Epithelial cell of proximal tubule (primary cell): ENCODE measurements around the gene SUSD2. TPM values are rescaled to one million over a fixed set of nuclear protein-coding genes. Genes with fewer than 3 reads are reported as not detected.
"Not testable (repeated sequence)": the region's sequence is repeated elsewhere in the genome, so short reads cannot be mapped to it uniquely, and the experiment has no call there.

ENCODE experiments used
- DNase-seq: peaks from one replicate; pipeline ENCODE4 v3.0.0-alpha.2; 2011; ENCODE audit warnings: low read depth
- H3K4me3 ChIP-seq: 2 replicates; pipeline ENCODE4 v1.5.1; 2011; ENCODE audit warnings: low read depth, mild to moderate bottlenecking, low read length
- CTCF ChIP-seq: conservative IDR thresholded peaks from 2 replicates; pipeline ENCODE4 v1.5.1; 2012; ENCODE audit warnings: low read depth, mild to moderate bottlenecking, low read length
- total RNA-seq: library from RNA; depleted of rRNA; stranded (reverse); fragments of >200 nt; gene quantifications from 2 replicates; pipeline ENCODE4 v1.2.3, GENCODE V29; 2015

The SUSD2 gene
- total RNA-seq, 1 donor from 2014 or later, result 0.06 TPM

- no peak for TF ChIP-seq CTCF
- DNase-seq, result no peak
- no peak overlapping the region for H3K4me3 ChIP-seq
These were observed 1.6 kb upstream of the SUSD2 start for GRCh38 chr22:24179478-24180210.

GRCh38 chr22:24180316-24181087, 785 bp upstream of the SUSD2 start:
- TF ChIP-seq CTCF, result no peak
- no peak for DNase-seq
- no peak overlapping the region for H3K4me3 ChIP-seq

- no peak overlapping the region for H3K4me3 ChIP-seq
- DNase-seq, result no peak
- TF ChIP-seq CTCF, result peak; percentile 19
These were observed 961 bp downstream of the SUSD2 start for GRCh38 chr22:24181996-24182899.

GRCh38 chr22:24182900-24183246, 1.6 kb downstream of the SUSD2 start:
- not testable (repeated sequence) for H3K4me3 ChIP-seq, DNase-seq

- H3K4me3 ChIP-seq, result no peak overlapping the region
- no peak for TF ChIP-seq CTCF
- DNase-seq, result no peak
These were observed 2.2 kb downstream of the SUSD2 start for GRCh38 chr22:24183321-24184031.

- no peak overlapping the region for H3K4me3 ChIP-seq
- DNase-seq, result no peak
- TF ChIP-seq CTCF, result no peak
These were observed 2.9 kb downstream of the SUSD2 start for GRCh38 chr22:24184057-24184798.
